ENCODE results near the gene SGTB.

The SGTB gene, protein sequence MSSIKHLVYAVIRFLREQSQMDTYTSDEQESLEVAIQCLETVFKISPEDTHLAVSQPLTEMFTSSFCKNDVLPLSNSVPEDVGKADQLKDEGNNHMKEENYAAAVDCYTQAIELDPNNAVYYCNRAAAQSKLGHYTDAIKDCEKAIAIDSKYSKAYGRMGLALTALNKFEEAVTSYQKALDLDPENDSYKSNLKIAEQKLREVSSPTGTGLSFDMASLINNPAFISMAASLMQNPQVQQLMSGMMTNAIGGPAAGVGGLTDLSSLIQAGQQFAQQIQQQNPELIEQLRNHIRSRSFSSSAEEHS

DNA sequence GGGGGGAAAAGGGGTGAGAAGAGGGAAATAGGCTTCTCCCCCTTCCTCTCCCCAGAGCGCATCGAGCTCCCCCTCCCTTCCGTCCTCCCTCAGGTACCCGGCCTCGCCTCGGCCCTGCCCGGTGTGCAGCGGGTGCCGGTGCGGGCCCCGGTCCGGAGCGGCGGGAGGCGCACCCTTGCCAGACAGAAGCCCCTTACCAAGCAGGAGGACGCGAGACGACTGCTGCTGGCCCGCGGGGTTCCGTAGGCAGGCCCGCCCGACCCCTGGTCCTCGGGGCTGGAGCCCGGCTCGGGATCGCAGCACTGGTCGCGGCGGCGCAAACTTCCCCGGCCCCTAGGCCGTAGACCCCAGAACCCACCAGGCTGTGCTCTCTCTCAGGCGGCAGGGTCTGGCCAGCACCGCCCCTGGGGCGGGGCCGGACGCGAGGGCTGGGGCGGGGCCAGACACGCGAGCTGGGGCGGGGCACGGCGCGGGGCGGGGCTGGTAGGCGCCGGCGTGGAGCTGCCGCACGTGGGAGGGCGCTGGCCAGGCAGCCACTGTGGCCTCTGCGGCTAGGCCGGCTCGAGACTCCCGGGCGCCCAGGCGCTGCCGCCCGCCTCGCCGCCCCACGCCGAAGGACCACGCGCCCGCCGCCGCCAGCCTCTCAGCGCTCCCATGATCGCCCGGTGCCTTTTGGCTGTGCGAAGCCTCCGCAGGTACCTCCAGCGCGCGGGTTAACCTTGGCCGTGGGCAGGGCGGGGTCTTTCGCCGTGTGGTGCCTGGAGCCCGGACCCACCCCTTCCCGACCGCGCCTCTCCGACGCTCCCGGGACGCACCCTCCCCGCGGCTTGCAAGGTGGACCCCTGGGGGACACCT is at the start of gene SGTB, which contains the start of gene NLN:
Gene SGTB, minus strand, starts transcription at position 390 of the 855 bp plus-strand sequence. CDS start 1,302 bp downstream, outside the sequence.
Gene NLN, plus strand, starts transcription at position 486 of the 855 bp plus-strand sequence. Its CDS starts 169 bp downstream, at position 655.
- Histone ChIP-seq H3K4me3 (replicated peaks; ENCODE audit: low read depth, low read length) (peak within 1 kb of the TSS; percentile 88), H3K36me3 (ENCODE audit: control insufficient read depth, insufficient read depth, low read length) (no peaks in the 10 kb centered on the region), H3K27me3 (replicated peaks; ENCODE audit: control insufficient read depth, insufficient read depth, low read length) (no peaks in the 10 kb centered on the region)
- no peak for TF ChIP-seq CTCF (IDR thresholded peaks at IDR 0.05; ENCODE audit: insufficient read depth, low read length, poor library complexity, severe bottlenecking)
- peak; percentile 86 for DNase-seq (ENCODE audit: extremely low read depth, insufficient read length)

- no peak for TF ChIP-seq CTCF (IDR thresholded peaks at IDR 0.05; ENCODE audit: insufficient read depth, low read length, poor library complexity, severe bottlenecking)
- DNase-seq (ENCODE audit: extremely low read depth, insufficient read length), result no peak
- Histone ChIP-seq H3K36me3 (ENCODE audit: control insufficient read depth, insufficient read depth, low read length) (peaks cover 2% of the 10 kb centered on the region; the same call in 1 of the 2 replicates), H3K27me3 (replicated peaks; ENCODE audit: control insufficient read depth, insufficient read depth, low read length) (no peaks in the 10 kb centered on the region), H3K4me3 (replicated peaks; ENCODE audit: low read depth, low read length) (no peak overlapping the region)
These were observed 49.4 kb upstream of the SGTB start for GRCh38 chr5:65771266-65771665.

GRCh38 chr5:65769539-65769938 is 47.6 kb upstream of the SGTB start:
- Histone ChIP-seq H3K4me3 (replicated peaks; ENCODE audit: low read depth, low read length) (no peak overlapping the region), H3K36me3 (ENCODE audit: control insufficient read depth, insufficient read depth, low read length) (no peaks in the 10 kb centered on the region), H3K27me3 (replicated peaks; ENCODE audit: control insufficient read depth, insufficient read depth, low read length) (no peaks in the 10 kb centered on the region)
- DNase-seq (ENCODE audit: extremely low read depth, insufficient read length), result no peak
- no peak for TF ChIP-seq CTCF (IDR thresholded peaks at IDR 0.05; ENCODE audit: insufficient read depth, low read length, poor library complexity, severe bottlenecking)

GRCh38 chr5:65768723-65769346 is 46.9 kb upstream of the SGTB start:
- TF ChIP-seq CTCF (IDR thresholded peaks at IDR 0.05; ENCODE audit: insufficient read depth, low read length, poor library complexity, severe bottlenecking), result no peak
- DNase-seq (ENCODE audit: extremely low read depth, insufficient read length), result no peak
- Histone ChIP-seq H3K36me3 (ENCODE audit: control insufficient read depth, insufficient read depth, low read length) (no peaks in the 10 kb centered on the region), H3K27me3 (replicated peaks; ENCODE audit: control insufficient read depth, insufficient read depth, low read length) (no peaks in the 10 kb centered on the region), H3K4me3 (replicated peaks; ENCODE audit: low read depth, low read length) (no peak overlapping the region)

DNA sequence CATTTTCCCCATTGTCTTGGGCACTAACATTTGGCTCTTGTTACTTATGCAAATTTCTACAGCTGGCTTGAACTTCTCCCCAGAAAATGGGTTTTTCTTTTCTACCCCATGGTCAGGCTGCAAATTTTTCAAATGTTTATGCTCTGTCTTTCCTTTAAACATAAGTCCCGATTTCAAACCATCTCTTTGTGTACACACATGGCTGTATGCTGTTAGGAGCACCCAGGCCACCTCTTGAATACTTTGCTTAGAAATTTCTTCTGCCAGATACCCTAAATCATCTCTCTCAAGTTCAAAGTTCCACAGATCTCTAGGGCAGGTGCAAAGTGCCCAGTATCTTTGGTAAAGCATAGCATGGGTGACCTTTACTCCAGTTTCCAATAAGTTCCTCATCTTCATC is 45.7 kb upstream of the SGTB start:
- no peaks in the 10 kb centered on the region for H3K36me3 ChIP-seq (ENCODE audit: control insufficient read depth, insufficient read depth, low read length)
- DNase-seq (ENCODE audit: extremely low read depth, insufficient read length), result no peak
- H3K27me3 ChIP-seq (replicated peaks; ENCODE audit: control insufficient read depth, insufficient read depth, low read length), result no peaks in the 10 kb centered on the region
- no peak for TF ChIP-seq CTCF (IDR thresholded peaks at IDR 0.05; ENCODE audit: insufficient read depth, low read length, poor library complexity, severe bottlenecking)
- no peak overlapping the region for H3K4me3 ChIP-seq (replicated peaks; ENCODE audit: low read depth, low read length)
